ENCODE results near the gene DRC3. TPM values are rescaled to one million over a fixed set of nuclear protein-coding genes. Genes with fewer than 3 reads are reported as not detected.

The DRC3 gene
- total RNA-seq, 1 experiment from 2014 or later, result 2.4 TPM

DNA sequence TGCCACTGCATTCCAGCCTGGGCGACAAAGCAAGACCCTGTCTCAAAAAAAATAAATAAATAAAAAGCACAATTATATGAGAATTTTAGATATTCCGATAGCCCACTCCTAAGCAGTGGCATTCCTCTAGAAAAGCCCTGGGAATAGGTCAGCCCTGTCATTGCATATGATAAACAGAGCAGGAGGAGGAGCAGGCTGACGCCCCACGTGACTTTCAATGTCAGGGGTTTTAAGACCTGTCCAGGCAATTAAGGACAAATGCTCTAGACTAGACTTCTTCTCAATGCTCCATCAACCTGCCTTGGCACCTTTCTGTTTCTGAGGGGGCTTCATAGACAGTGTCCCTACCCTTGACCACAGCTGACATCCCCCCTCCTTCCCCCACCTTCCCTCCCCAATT is 8.0 kb upstream of the DRC3 start (continued):
- TF ChIP-seq YY1 (IDR thresholded peaks at IDR 0.05; ENCODE audit: extremely low read depth, insufficient replicate concordance, low read depth, low read length) (no peak), RAD21 (IDR thresholded peaks at IDR 0.05; ENCODE audit: low read depth) (no peak), POLR2A (IDR thresholded peaks at IDR 0.05; ENCODE audit: borderline replicate concordance, extremely low read depth, insufficient read depth, insufficient read length) (no peak)
- TF ChIP-seq, protein P1, sequence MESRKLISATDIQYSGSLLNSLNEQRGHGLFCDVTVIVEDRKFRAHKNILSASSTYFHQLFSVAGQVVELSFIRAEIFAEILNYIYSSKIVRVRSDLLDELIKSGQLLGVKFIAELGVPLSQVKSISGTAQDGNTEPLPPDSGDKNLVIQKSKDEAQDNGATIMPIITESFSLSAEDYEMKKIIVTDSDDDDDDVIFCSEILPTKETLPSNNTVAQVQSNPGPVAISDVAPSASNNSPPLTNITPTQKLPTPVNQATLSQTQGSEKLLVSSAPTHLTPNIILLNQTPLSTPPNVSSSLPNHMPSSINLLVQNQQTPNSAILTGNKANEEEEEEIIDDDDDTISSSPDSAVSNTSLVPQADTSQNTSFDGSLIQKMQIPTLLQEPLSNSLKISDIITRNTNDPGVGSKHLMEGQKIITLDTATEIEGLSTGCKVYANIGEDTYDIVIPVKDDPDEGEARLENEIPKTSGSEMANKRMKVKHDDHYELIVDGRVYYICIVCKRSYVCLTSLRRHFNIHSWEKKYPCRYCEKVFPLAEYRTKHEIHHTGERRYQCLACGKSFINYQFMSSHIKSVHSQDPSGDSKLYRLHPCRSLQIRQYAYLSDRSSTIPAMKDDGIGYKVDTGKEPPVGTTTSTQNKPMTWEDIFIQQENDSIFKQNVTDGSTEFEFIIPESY (IDR thresholded peaks at IDR 0.05; ENCODE audit: extremely low read depth, insufficient replicate concordance, low read length), result no peak

GRCh38 chr17:17965152-17965721 is 7.4 kb upstream of the DRC3 start:
- Histone ChIP-seq H3K4me1 (ENCODE audit: control insufficient read depth in 1 of 2, insufficient read depth in 2 of 2, low read length in 2 of 2) (peaks cover 6 to 10% of the 10 kb centered on the region in 2 experiments), H3K4me2 (ENCODE audit: low read length) (no peak overlapping the region), H3K4me3 (replicated peaks in 1 of 2; ENCODE audit: low read depth in 1 of 2, low read length in 2 of 2) (no peak overlapping the region), H2AFZ (ENCODE audit: low read depth, low read length, poor library complexity, severe bottlenecking) (no peak overlapping the region), H3K9me3 (ENCODE audit: control insufficient read depth in 1 of 2, insufficient read depth in 1 of 2, low read depth in 1 of 2, low read length in 2 of 2) (no peaks in the 10 kb centered on the region), H3K36me3 (ENCODE audit: control insufficient read depth in 1 of 2, insufficient read depth in 2 of 2, low read length in 2 of 2) (no peaks in the 10 kb centered on the region), H3K27me3 (ENCODE audit: insufficient read depth, low read length) (no peaks in the 10 kb centered on the region), H3K79me2 (ENCODE audit: insufficient read depth, low read length) (no peaks in the 10 kb centered on the region), H3K9me2 (ENCODE audit: insufficient read depth) (no peaks in the 10 kb centered on the region), H4K20me1 (ENCODE audit: insufficient read depth) (no peaks in the 10 kb centered on the region), H3K9ac (ENCODE audit: low read length) (no peak overlapping the region), H3K27ac (ENCODE audit: low read depth, low read length) (no peak overlapping the region)
- BruUV-seq (replicated peaks), result no TSS peak
- CTCF ChIA-PET, result no interaction called here
- intact Hi-C loops (cut with micrococcal nuclease), result no loop called here
- POLR2A ChIA-PET, result no interaction called here
- no peak for DNase-seq (ENCODE audit: low read depth, low spot score)
- RAD21 ChIA-PET (ENCODE audit: low non-redundant PET in 1 of 2, low total read pairs in 2 of 2, uncharacterized antibody in 2 of 2, unreplicated experiment in 2 of 2), result no interaction called here
- ATAC-seq, result no peak
- TF ChIP-seq REST (IDR thresholded peaks at IDR 0.05; ENCODE audit: low read depth), result no peak

All from HCT116 (cell line).